HG02763 (cell line): ENCODE measurements around the gene PLEKHG7.

ENCODE experiments used
- ATAC-seq: cut with Tn5 transposase; IDR thresholded peaks from one replicate; pipeline ENCODE4 v1.9.1; 2021; ENCODE audit warnings: mild to moderate bottlenecking, moderate library complexity; ENCODE audit not compliant: unreplicated experiment

PLEKHG7 gene

GRCh38 chr12:92706594-92706993, 3.8 kb downstream of the PLEKHG7 start:
- no peak for ATAC-seq

- no peak for ATAC-seq
Measured at GRCh38 chr12:92707926-92708325, 5.1 kb downstream of the PLEKHG7 start.

GRCh38 chr12:92715625-92716024, 12.8 kb downstream of the PLEKHG7 start:
- no peak for ATAC-seq

GRCh38 chr12:92717202-92717601, 14.4 kb downstream of the PLEKHG7 start:
- no peak for ATAC-seq

GRCh38 chr12:92718483-92718990, 15.7 kb downstream of the PLEKHG7 start:
- no peak for ATAC-seq

- ATAC-seq, result no peak
Measured at GRCh38 chr12:92719674-92720073, 16.9 kb downstream of the PLEKHG7 start.

- ATAC-seq, result no peak
Measured at GRCh38 chr12:92721130-92721529, 18.3 kb downstream of the PLEKHG7 start.

- no peak for ATAC-seq
Measured at GRCh38 chr12:92721656-92722055, 18.9 kb downstream of the PLEKHG7 start.

- ATAC-seq, result no peak
Measured at GRCh38 chr12:92722897-92723296, 20.1 kb downstream of the PLEKHG7 start.

GRCh38 chr12:92726850-92727249, 24.1 kb downstream of the PLEKHG7 start:
- no peak for ATAC-seq

GRCh38 chr12:92729773-92730305, 27.1 kb downstream of the PLEKHG7 start:
- ATAC-seq, result no peak

GRCh38 chr12:92730758-92731157, 28.0 kb downstream of the PLEKHG7 start:
- ATAC-seq, result no peak

GRCh38 chr12:92732216-92732615, 29.4 kb downstream of the PLEKHG7 start:
- no peak for ATAC-seq

GRCh38 chr12:92732716-92733115, 29.9 kb downstream of the PLEKHG7 start:
- no peak for ATAC-seq

- no peak for ATAC-seq
Measured at GRCh38 chr12:92733181-92733580, 30.4 kb downstream of the PLEKHG7 start.

GRCh38 chr12:92733661-92734060, 30.9 kb downstream of the PLEKHG7 start:
- no peak for ATAC-seq

- ATAC-seq, result no peak
Measured at GRCh38 chr12:92735131-92735721, 32.4 kb downstream of the PLEKHG7 start.

GRCh38 chr12:92736605-92737004, 33.8 kb downstream of the PLEKHG7 start:
- ATAC-seq, result no peak

GRCh38 chr12:92737855-92738850, 35.4 kb downstream of the PLEKHG7 start:
- ATAC-seq, result no peak

GRCh38 chr12:92739113-92739512, 36.3 kb downstream of the PLEKHG7 start:
- ATAC-seq, result no peak

- ATAC-seq, result no peak
Measured at GRCh38 chr12:92740411-92740810, 37.6 kb downstream of the PLEKHG7 start.

GRCh38 chr12:92743026-92743425, 40.2 kb downstream of the PLEKHG7 start:
- ATAC-seq, result no peak
